GM12875 (cell line): ENCODE data around the gene CD3D.

Source experiments
- H3K4me3 ChIP-seq: one replicate; pipeline ENCODE4 v1.5.1; 2011; ENCODE audit warnings: low read depth, low read length, control low read depth
- CTCF ChIP-seq: IDR thresholded peaks from 2 replicates; pipeline ENCODE4 v1.5.1; 2011; ENCODE audit warnings: low read depth, mild to moderate bottlenecking, control low read depth, inconsistent platforms, low read length, moderate library complexity, borderline replicate concordance; ENCODE audit not compliant: insufficient read depth

CD3D gene

GRCh38 chr11:118291477-118292135 is 50.9 kb downstream of the CD3D start:
- TF ChIP-seq CTCF, result no peak

GRCh38 chr11:118290923-118291322 is 51.6 kb downstream of the CD3D start:
- 0 out of 2 replicates have a peak, but pooled peaks have one; percentile 35 for TF ChIP-seq CTCF
- no peak overlapping the region for H3K4me3 ChIP-seq

More at GRCh38 chr11:118291477-118292135, 50.9 kb downstream of the CD3D start:
- no peak overlapping the region for H3K4me3 ChIP-seq

- no peak for TF ChIP-seq CTCF
- no peak overlapping the region for H3K4me3 ChIP-seq
These were observed 53.1 kb downstream of the CD3D start for GRCh38 chr11:118289401-118289800.
